Activated naive CD8-positive, alpha-beta T cell treated with anti-CD3 and anti-CD28 coated beads, Interleukin-2, amount 50 U/mL, for 16 hours (primary cell): ENCODE results near the gene KRTAP4-7.
"Not testable (repeated sequence)": the region's sequence is repeated elsewhere in the genome, so short reads cannot be mapped to it uniquely, and the experiment has no call there.

Experiments
- DNase-seq: peaks from one replicate; pipeline ENCODE4 v3.0.0-alpha.2; 2020; ENCODE audit warnings: low read depth, low spot score

The KRTAP4-7 gene

GRCh38 chr17:41084100-41084856 is at the start of gene KRTAP4-7:
TSS of gene KRTAP4-7 (plus strand) at chr17:41084150. CDS start at chr17:41084207, 57 bp downstream.
- DNase-seq, result not testable (repeated sequence)

GRCh38 chr17:41034346-41034935 is 49.5 kb upstream of the KRTAP4-7 start, which contains the start of gene KRTAP1-3:
TSS of gene KRTAP1-3 (minus strand) at chr17:41034874. CDS start at chr17:41034821, 53 bp downstream.
- not testable (repeated sequence) for DNase-seq

GRCh38 chr17:41037853-41038350 is 46.0 kb upstream of the KRTAP4-7 start:
- DNase-seq, result no peak

- DNase-seq, result not testable (repeated sequence)
These were observed 43.0 kb upstream of the KRTAP4-7 start, which contains the start of gene KRTAP1-1 for GRCh38 chr17:41040783-41041571. TSS of gene KRTAP1-1 (minus strand) at chr17:41041450. CDS start at chr17:41041397, 53 bp downstream.

GRCh38 chr17:41042953-41043352 is 41.0 kb upstream of the KRTAP4-7 start:
- no peak for DNase-seq

- DNase-seq, result not testable (repeated sequence)
These were observed 37.0 kb upstream of the KRTAP4-7 start, which contains the start of gene KRTAP2-1 for GRCh38 chr17:41046735-41047465. TSS of gene KRTAP2-1 (minus strand) at chr17:41047316. CDS start at chr17:41047267, 49 bp downstream.

GRCh38 chr17:41048441-41048840 is 35.5 kb upstream of the KRTAP4-7 start:
- no peak for DNase-seq

- DNase-seq, result no peak
These were observed 34.8 kb upstream of the KRTAP4-7 start for GRCh38 chr17:41049110-41049509.

GRCh38 chr17:41052566-41052965 is 31.4 kb upstream of the KRTAP4-7 start:
- no peak for DNase-seq

- no peak for DNase-seq
These were observed 29.9 kb upstream of the KRTAP4-7 start for GRCh38 chr17:41054025-41054424.

GRCh38 chr17:41054556-41054955 is 29.4 kb upstream of the KRTAP4-7 start:
- not testable (repeated sequence) for DNase-seq

- not testable (repeated sequence) for DNase-seq
These were observed 28.8 kb upstream of the KRTAP4-7 start, which contains the start of gene KRTAP2-2 for GRCh38 chr17:41055130-41055529. TSS of gene KRTAP2-2 (minus strand) at chr17:41055230. CDS start at chr17:41055211, 19 bp downstream.

GRCh38 chr17:41057547-41057946 is 26.4 kb upstream of the KRTAP4-7 start:
- no peak for DNase-seq

- DNase-seq, result no peak
These were observed 25.2 kb upstream of the KRTAP4-7 start for GRCh38 chr17:41058741-41059140.

- not testable (repeated sequence) for DNase-seq
These were observed 24.5 kb upstream of the KRTAP4-7 start for GRCh38 chr17:41059276-41060051.

GRCh38 chr17:41060052-41060604 is 23.8 kb upstream of the KRTAP4-7 start, which contains the start of gene KRTAP2-3:
TSS of gene KRTAP2-3 (minus strand) at chr17:41060114. CDS start at chr17:41060050, 64 bp downstream.
- DNase-seq, result no peak

GRCh38 chr17:41061964-41062363 is 22.0 kb upstream of the KRTAP4-7 start:
- DNase-seq, result no peak

GRCh38 chr17:41063449-41063848 is 20.5 kb upstream of the KRTAP4-7 start:
- no peak for DNase-seq

- DNase-seq, result no peak
These were observed 19.6 kb upstream of the KRTAP4-7 start for GRCh38 chr17:41064301-41064700.
